OCI-M2 (cell line): ENCODE data around the gene PRR11.
"Not testable (repeated sequence)": the region's sequence is repeated elsewhere in the genome, so short reads cannot be mapped to it uniquely, and the experiment has no call there.

Experiments
- DNase-seq: peaks from one replicate; lab custom pipeline; 2025; ENCODE audit not compliant: unreplicated experiment; lab: John Stamatoyannopoulos, UW

Gene PRR11

DNA sequence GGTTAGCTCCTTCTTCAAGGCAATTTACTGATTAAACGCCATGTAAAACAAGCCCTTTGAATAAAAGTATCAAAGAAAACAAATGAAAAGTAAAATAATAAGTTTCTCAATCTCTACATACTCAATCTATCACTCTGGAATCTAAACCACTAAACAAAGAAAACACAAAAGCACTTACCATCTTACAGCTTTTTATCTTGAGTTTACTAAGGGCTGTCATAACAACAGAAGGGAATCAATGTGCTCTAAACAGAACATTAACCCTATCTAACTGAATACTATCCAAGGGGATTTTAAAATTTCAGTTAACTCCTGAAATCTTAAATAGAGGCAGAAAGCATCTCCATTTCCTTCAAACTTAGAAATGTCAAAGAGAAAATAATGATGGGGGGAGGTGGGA, 4.0 kb upstream of the PRR11 start:
- no peak for DNase-seq

DNA sequence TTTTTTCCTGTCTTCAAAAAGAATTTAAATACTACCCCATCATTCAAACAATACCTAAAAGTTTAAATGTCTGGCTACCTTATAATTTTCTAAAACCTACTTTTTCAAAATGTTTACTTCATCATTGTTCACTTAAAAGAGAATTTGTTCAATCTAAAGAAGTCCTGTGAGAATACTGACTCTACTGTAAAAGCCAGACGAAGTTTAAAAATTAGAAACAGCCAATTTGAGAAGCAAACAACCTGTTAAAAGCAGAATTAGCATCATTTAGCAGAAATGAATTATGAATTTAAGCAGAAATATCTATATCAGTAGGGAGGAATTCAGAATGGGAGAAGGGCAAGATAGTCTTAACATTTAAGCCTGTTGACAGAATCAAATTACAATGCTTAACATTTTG, 2.6 kb upstream of the PRR11 start:
- DNase-seq = no peak

DNA sequence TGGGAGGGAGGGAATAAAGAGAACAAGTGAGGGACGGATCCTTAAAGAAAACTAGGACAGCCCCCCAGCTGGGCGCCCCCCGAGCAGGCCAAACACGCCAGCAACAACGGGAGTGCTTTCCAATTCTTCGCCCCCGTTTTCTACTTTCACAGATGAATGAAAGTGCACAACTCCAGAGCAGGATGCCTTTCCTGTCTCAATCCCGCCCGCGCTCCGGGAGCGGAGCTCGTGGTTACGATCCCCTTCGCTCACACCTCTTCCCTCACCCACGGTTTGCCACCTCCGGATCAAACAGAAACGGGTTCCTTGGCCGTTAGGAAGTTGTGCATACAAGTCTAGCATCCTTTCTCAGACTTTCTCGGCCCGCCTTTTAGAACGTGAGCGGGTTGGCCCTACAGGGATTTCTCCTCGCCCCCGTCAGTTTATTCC, 1.2 kb upstream of the PRR11 start:
- DNase-seq = no peak

DNA sequence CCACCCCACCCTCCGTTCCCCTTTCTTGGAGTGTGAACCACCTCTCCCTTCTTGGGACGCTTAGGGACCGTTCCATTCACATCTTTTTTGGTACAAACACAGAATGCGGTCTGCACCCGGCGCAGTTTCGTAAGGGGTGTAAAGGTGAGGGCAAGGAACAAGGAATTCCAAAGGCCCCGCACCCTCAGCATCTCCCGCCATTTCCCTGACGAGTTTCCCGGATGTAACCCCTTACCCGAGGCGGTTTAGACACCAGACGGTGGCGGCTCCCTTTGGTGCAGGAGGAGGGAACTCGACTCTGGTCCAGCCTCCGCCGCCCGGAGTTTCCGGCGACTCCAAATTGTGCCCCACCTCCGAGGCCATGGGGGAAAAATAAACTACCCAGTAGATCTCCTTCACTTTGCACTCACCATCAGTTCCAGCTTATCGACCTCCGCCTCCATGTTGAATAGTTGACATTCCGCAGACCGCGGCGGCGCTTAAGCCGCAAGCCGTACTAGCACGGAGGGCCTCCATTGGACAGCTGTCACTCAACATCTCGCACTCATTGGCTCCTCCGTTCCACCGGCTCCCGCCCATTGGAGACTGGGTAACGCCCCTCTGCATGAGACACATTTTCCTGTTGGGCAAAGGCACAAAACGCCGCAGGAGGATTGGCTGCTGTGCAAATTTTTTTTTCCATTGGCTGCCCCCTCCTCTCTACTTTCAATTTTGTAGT, 666 bp upstream of the PRR11 start, which contains the start of gene SKA2:
Gene SKA2, minus strand, starts transcription at position 466 of the 718 bp plus-strand sequence. Its CDS starts 23 bp downstream, at position 443.
- no peak for DNase-seq

DNA sequence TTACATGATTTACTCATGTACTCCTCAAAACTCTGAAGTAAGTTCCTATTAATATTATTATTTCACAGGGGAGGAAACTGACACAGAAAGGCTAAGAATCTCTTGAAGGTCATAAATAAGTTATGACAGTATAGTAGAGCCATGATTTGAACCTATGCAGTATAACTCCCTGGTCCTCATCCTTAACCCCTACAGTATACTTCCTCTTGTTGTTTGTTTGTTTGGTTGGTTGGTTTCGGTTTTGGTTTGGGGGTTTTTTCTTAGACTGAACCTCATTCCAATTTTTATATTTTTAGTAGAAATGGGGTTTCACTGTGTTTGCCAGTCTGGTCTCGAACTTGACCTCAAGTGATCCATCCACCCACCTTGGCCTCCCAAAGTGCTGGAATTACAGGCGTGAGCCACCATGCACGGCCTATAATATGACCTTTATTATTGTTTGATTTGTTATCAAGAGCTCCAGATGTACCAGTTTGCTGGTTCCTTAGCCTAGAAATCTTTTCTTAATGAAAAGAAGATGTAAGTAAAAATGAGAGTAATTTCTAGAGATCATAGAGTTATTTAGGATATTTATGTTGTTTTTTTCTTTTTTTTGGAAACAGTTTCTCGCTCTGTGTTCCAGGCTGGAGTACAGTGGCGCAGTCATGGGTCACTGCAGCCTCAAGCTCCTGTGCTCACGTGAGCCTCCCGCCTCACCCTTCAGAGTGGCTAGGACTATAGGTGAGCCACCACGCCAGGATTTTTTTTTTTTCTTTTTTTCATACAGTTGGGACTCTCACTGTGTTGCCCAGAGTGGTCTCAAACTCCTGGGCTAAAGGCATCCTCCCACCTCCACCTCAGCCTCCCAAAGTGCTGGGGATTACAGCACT, 4.8 kb downstream of the PRR11 start:
- DNase-seq = no peak

DNA sequence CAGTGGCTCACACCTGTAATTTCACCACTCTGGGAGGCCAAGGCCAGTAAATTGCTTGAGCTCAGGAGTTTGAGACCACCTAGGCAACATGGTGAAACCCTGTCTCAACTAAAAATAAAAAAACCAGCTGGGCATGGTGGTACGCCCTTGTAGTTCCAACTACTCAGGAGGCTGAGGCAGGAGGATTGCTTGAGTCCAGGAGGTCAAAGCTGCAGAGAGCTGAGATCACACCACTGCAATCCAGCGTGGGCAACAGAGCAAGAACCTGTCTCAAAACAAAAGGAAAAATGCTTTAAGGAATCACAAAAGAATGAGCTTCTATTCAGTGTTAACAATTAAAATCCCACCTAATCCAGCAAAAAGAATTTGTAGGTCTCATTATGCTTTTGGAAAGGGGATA, 5.9 kb downstream of the PRR11 start:
- no peak for DNase-seq

DNA sequence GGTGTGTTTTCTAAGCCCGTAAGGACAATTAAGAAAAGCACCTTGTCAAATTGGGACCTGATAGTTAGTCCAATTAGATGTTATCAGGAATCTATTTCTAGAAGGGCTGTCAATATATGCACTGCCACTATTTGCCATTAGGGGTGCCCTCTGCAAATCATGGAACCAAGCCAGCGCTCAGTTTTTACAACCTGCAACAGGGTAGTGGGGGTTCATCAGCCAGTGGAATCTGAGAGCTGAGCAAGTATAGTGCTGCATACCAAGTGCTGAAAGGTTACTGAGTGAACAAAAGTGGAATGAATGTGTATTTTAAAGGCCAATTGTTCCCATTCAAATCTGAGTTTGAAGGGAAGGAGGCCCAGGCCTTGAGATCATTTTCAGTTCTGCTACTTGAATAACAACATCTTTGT, 10.4 kb downstream of the PRR11 start:
- DNase-seq = no peak

DNA sequence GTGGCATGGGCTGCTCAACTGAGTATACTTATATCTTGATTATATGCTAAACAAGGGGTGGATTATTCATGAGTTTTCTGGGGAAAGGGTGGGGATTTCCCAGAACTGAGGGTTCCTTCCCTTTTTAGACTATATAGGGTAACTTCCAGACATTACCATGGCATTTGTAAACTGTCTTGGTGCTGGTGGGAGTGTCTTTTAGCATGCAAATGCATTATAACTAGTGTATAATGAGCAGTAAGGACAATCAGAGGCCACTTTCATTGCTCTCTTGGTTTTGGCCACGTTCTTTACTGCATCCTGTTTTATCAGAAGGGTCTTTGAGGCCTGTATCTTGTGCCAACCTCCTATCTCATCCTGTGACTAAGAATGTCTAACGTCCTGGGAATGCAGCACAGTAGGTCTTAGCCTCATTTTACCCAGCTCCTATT, 12.0 kb downstream of the PRR11 start:
- DNase-seq = no peak

DNA sequence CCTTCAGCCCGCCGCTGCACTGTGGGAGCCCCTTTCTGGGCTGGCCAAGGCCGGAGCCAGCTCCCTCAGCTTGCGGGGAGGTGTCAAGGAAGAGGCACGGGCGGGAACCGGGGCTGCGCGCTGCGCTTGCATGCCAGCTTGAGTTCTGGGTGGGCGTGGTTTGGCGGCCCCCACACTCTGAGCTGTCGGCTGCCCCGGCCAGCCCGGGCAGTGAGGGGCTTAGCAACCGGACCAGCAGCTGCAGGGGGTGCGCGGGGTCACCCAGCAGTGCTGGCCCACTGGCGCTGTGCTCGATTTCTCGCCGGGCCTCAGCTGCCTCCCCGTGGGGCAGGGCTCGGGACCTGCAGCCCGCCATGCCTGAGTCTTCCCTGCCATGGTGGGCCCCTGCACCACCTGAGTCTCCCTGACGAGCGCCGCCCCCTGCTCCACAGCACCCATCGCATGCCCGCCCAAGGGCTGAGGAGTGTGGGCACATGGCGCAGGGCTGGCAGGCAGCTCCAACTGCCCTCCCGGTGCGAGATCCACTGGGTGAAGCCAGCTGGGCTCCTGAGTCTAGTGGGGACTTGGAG, 17.0 kb downstream of the PRR11 start:
- no peak for DNase-seq

DNA sequence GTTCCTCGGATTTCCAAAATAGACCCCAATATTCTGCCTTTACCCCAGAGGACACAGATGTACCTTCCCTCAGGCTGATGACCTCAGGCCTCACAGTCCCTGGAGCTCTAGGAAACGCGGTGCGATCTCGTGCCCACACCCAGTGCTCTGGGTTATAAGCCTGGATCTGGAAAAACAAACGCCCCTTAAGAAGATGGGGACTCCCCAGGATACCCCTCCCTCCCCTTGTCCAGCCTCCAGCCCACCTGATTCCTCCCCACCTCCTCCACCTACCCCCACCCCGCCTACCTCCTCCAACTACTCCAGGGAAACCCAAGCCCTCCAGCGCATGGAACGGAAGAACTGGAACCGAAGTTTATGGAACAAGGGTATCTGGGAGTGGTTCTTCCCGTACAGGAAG, 19.1 kb downstream of the PRR11 start:
- DNase-seq = no peak

DNA sequence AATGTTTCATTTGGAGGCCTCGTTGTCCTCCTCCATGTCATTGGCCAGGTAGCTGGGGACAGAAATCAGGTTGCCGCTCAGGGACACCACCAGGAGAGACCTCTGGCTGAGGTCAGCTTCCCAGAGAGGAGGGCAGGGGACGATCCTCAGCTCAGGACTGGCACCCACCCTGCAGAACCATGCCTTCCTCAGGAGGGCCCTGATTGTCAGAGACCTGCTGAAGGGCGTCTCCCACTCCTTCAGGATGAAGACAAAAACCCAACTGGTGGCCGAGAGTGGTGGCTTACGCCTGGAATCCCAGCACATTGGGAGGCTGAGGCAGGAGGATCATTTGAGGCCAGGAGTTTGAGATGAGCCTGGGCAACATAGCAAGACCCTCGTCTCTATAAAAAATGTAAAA, 19.5 kb downstream of the PRR11 start:
- DNase-seq = no peak

DNA sequence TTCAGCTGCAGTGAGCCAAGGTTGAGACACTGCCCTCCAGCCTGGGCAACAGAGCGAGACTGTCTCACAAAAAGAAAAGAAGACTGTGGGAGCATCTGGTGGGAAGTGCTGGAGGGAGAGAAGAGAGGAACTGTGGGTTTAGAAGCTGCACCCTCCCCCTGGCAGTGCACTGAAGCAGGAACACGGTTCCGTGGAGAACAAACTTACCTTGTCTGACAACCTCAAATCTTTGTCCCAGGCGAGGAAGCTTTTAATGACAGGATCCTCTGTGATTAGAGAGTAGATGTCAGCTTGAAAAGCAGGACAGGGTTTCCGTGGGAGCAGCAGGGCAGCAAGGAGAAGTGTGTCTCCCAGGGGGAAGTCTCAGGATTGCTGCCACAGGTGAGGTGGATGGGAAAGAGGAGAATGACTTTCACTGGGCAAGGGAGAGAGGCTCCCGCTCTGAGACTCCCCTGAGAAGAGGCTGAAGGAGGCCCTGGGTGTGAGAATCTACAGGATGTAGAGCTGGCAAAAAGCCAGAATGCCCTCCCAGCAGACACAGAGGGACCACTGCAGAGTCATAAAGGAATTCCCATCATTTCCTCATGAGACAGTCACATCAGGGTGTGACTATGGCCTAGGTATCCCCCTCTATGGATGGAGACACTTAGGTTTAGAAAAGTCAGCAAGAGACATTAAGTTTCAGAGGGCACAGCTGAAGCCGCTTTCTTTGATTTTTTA, 22.9 kb downstream of the PRR11 start:
- DNase-seq = no peak

DNA sequence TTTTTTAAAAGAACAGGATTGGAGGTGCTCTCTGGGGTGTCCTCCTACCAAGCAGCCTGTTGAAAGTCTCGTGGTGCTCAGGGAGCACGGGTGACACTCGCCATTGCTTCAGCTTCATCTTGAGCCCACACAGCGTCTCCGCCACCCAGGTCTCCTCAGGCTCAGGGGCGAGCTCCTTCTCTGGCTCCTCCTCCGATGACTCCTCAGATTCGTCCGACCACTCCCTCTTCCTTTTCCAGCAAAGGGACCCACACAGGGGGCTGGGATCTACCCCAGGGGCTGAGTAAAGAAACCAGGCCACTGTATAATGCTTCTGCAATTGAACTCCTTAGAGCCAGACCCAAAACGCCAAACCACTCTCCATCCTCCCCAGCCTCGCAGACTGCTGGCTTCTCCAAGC, 24.1 kb downstream of the PRR11 start:
- not testable (repeated sequence) for DNase-seq

DNA sequence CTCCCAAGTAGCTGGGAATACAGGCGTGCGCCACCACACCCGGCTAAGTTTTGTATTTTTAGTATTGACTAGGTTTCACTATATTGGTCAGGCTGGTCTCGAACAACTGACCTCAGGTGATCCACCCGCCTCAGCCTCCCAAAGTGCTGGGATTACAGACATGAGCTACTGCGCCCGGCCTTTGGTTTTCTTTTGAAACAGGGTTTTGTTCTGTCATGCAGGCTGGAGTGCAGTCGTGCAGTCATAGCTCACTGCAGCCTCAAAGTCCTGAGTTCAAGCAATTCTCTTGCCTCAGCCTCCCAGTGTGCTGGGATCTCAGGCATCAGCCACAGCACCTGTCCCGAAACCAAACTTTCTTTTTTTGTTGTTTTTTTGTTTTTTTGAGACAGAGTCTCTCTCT, 25.1 kb downstream of the PRR11 start:
- no peak for DNase-seq

DNA sequence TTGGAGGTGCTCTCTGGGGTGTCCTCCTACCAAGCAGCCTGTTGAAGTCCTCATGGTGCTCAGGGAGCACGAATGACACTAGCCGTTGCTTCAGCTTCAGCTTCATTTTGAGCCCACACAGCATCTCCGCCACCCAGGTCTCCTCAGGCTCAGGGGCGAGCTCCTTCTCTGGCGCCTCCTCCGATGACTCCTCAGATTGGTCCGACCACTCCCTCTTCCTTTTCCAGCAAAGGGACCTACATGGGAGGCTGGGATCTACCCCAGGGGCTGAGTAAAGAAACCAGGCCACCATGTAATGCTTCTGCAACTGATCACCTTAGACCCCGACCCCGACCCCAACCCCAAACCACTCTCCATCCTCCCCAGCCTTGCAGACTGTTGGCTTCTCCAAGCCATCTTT, 25.9 kb downstream of the PRR11 start:
- no peak for DNase-seq

DNA sequence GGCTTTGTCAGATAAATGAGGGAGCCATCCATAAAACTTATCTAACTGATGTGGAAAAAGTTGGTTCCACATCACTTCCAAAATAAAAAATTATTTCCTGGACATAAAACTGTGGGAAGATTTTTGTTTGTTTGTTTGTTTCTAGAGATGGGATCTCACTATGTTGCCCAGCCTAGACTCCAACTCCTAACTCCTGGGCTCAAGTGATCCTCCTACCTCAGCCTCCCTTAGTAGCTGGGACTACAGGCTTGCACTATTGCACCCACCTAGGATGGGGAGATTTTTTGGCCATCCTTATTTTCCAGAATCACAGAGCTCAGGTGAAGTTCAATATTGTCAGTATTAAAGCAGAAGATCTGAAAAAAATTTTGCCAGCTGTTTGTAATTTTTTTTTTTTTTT, 30.5 kb downstream of the PRR11 start:
- no peak for DNase-seq

DNA sequence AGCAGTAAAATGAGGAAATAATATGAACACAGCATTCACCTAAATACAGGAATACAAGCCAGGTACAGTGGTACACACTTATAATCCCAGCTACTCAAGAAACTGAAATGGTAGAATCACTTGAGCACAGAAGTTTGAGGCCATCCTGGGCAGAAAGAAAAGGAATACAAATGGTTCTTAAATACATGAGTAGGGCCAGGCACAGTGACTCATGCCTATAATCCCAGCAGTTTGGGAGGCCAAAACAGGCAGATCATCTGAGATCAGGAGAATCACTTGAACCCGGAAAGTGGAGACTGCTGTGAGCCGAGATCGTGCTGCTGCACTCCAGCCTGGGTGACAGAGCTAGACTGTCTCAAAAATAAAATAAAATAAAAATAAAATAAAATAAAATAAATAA, 31.3 kb downstream of the PRR11 start:
- DNase-seq = no peak

DNA sequence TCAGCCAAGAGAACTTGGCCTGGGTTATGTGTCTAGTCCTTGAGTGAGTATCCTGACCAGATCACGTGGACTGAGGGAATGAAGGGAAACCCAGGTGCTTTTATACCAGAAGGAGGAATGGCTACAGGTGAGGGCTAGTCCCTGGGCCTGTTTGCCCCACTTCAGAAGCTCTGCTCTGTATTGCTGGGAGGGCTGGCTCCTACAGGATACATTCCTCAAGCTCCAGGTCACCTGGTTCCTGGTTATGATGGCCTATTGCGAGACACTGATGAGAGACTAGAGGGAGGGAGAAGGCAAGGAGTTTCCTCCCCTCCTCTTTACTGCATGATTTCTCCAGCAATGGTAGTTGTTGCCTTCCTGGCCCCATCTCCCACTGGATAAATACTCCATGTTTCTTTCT, 35.3 kb downstream of the PRR11 start:
- DNase-seq = no peak

DNA sequence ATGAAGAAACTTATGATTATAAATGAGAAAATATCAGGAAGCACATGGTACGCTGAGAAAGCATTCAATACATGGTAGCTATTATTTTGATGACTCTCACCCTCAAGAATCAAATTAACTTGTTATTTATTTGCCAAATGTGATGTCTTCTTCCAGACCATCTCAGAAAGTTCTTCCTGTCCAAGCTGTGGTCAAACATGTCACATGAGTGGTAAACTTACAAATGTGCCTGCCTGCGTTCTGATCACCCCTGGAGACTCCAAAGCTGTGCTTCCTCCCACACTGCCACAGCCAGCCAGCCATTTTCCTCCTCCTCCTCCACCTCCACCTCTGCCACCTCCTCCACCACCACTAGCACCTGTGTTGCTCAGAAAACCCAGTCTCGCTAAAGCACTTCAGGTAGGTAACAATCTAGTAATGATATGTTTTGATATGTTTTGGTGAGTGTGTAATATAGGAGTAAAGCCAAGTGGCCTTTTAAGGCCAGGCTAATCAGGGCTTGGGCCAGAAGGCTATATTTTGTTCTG, 37.9 kb downstream of the PRR11 start:
- DNase-seq = no peak

DNA sequence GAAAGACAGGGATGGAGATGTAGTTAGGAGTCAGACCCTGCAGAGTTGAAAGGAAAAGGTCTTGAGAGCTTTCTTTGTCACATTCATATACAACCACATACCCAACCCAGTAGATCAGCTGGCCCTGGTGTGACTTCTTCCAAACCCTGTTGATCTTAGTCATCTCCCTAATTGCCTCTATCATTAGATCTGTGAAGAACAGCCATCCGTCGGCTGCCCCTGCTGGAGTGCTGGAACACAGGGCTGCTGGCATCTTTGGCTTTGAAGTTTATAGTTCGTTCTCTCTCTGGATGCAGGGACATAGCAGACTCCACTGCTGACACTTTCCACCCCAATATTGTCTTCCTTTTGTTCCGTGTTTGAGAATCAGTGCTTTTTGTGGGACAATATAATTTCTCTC, 43.9 kb downstream of the PRR11 start:
- no peak for DNase-seq

DNA sequence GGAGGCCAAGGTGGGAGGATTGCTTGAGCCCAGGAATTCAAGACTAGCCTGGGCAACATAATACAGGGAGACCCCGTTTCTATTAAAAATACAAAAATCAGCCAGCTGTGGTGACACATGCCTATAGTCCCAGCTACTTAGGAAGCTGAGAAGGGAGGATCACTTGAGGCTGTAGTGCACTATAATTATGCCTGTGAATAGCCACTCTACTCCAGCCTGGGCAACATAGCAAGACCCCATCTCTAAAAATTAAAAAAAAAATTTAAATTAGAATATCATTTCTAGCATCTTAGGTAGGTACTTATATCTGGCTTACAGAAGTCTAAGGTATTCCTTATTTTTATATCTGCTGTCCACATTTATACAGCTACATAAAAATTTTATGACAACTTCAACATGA, 46.8 kb downstream of the PRR11 start:
- DNase-seq = no peak
